ENCODE data around the gene DPCD. TPM values are rescaled to one million over a fixed set of nuclear protein-coding genes. Genes with fewer than 3 reads are reported as not detected.

Gene DPCD
- total RNA-seq, 1 experiment from 2014 or later, result 39.5 TPM

DNA sequence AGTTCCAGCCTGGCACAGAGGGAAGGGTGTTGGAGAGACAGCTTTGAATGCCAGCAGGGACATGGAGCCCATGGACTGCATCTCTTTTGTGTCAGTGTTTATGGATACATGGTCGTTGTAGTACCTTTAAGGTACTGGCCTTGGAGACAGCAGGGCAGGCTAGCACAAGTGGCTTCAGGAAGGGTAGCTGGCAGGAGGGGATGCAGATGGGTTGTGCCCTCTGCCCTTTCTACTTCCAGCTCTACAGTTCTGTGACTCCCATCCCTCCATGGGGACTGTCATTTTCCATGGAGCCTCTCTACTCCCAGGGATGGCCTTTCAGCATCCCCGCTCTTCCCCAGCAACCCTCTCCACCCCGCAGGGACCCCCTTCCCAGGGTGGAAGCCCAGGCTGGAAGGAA lies 25.1 kb upstream of the DPCD start:
- peaks cover 5 to 9% of the 10 kb centered on the region in 2 experiments; a peak in 3 of 4 replicates for H3K4me1 ChIP-seq (ENCODE audit: control insufficient read depth in 1 of 2, insufficient read depth in 2 of 2, low read length in 2 of 2)
- H3K4me2 ChIP-seq (ENCODE audit: low read length), result no peak overlapping the region
- ChIA-PET POLR2A (no interaction called here), RAD21 (ENCODE audit: low non-redundant PET in 1 of 2, low total read pairs in 2 of 2, uncharacterized antibody in 2 of 2, unreplicated experiment in 2 of 2) (no interaction called here), CTCF (no interaction called here)
- H2AFZ ChIP-seq (ENCODE audit: low read depth, low read length, poor library complexity, severe bottlenecking), result no peak overlapping the region
- no TSS peak for BruUV-seq (replicated peaks)
- H3K9me2 ChIP-seq (ENCODE audit: insufficient read depth), result no peaks in the 10 kb centered on the region
- H3K9me3 ChIP-seq (ENCODE audit: control insufficient read depth in 1 of 2, insufficient read depth in 1 of 2, low read depth in 1 of 2, low read length in 2 of 2), result no peaks in the 10 kb centered on the region
- H3K36me3 ChIP-seq (ENCODE audit: control insufficient read depth in 1 of 2, insufficient read depth in 2 of 2, low read length in 2 of 2), result no peaks in the 10 kb centered on the region
- H3K9ac ChIP-seq (ENCODE audit: low read length), result no peak overlapping the region
- ATAC-seq (no peak), DNase-seq (ENCODE audit: low read depth, low spot score) (no peak)
- no peaks in the 10 kb centered on the region; the same call in 1 of the 2 replicates for H3K27me3 ChIP-seq (ENCODE audit: insufficient read depth, low read length)
- TF ChIP-seq YY1 (IDR thresholded peaks at IDR 0.05; ENCODE audit: extremely low read depth, insufficient replicate concordance, low read depth, low read length) (no peak), TCF7L2 (IDR thresholded peaks at IDR 0.05; ENCODE audit: borderline replicate concordance, extremely low read depth, insufficient read depth, insufficient read length) (no peak), POLR2AphosphoS5 (IDR thresholded peaks at IDR 0.05; ENCODE audit: low read depth, low read length) (no peak)
- no peak overlapping the region for H3K4me3 ChIP-seq (replicated peaks in 1 of 2; ENCODE audit: low read depth in 1 of 2, low read length in 2 of 2)
- intact Hi-C loops (cut with micrococcal nuclease), result no loop called here
- no peak overlapping the region for H3K27ac ChIP-seq (ENCODE audit: low read depth, low read length)
- no peaks in the 10 kb centered on the region for H4K20me1 ChIP-seq (ENCODE audit: insufficient read depth)
- no peaks in the 10 kb centered on the region for H3K79me2 ChIP-seq (ENCODE audit: insufficient read depth, low read length)

GRCh38 chr10:101563497-101564040 lies 24.6 kb upstream of the DPCD start:
- H3K9me3 ChIP-seq (ENCODE audit: control insufficient read depth in 1 of 2, insufficient read depth in 1 of 2, low read depth in 1 of 2, low read length in 2 of 2), result no peaks in the 10 kb centered on the region
- H3K9me2 ChIP-seq (ENCODE audit: insufficient read depth), result no peaks in the 10 kb centered on the region
- ChIA-PET CTCF (no interaction called here), RAD21 (ENCODE audit: low non-redundant PET in 1 of 2, low total read pairs in 2 of 2, uncharacterized antibody in 2 of 2, unreplicated experiment in 2 of 2) (no interaction called here), POLR2A (no interaction called here)
- no peaks in the 10 kb centered on the region for H3K79me2 ChIP-seq (ENCODE audit: insufficient read depth, low read length)
- ATAC-seq (no peak), DNase-seq (ENCODE audit: low read depth, low spot score) (no peak)
- H3K27me3 ChIP-seq (ENCODE audit: insufficient read depth, low read length), result no peaks in the 10 kb centered on the region; the same call in 1 of the 2 replicates
- no peak overlapping the region for H3K27ac ChIP-seq (ENCODE audit: low read depth, low read length)
- intact Hi-C loops (cut with micrococcal nuclease), result no loop called here
- no peak overlapping the region for H2AFZ ChIP-seq (ENCODE audit: low read depth, low read length, poor library complexity, severe bottlenecking)
- H3K4me1 ChIP-seq (ENCODE audit: control insufficient read depth in 1 of 2, insufficient read depth in 2 of 2, low read length in 2 of 2), result peaks cover 0 to 3% of the 10 kb centered on the region in 2 experiments; a peak in 3 of 4 replicates
- H3K4me3 ChIP-seq (replicated peaks in 1 of 2; ENCODE audit: low read depth in 1 of 2, low read length in 2 of 2), result no peak overlapping the region
- no peaks in the 10 kb centered on the region for H3K36me3 ChIP-seq (ENCODE audit: control insufficient read depth in 1 of 2, insufficient read depth in 2 of 2, low read length in 2 of 2)
- BruUV-seq (replicated peaks), result no TSS peak
- H4K20me1 ChIP-seq (ENCODE audit: insufficient read depth), result no peaks in the 10 kb centered on the region
- no peak for TF ChIP-seq CEBPB (IDR thresholded peaks at IDR 0.05; ENCODE audit: low read depth)
- no peak for TF ChIP-seq MAX (IDR thresholded peaks at IDR 0.05)
- TF ChIP-seq SP1 (IDR thresholded peaks at IDR 0.05; ENCODE audit: low read depth), result no peak
- no peak for TF ChIP-seq ELF1 (IDR thresholded peaks at IDR 0.05; ENCODE audit: borderline replicate concordance, low read depth)
- TF ChIP-seq EGR1 (IDR thresholded peaks at IDR 0.05; ENCODE audit: low read depth), result no peak
- TF ChIP-seq, protein P1, sequence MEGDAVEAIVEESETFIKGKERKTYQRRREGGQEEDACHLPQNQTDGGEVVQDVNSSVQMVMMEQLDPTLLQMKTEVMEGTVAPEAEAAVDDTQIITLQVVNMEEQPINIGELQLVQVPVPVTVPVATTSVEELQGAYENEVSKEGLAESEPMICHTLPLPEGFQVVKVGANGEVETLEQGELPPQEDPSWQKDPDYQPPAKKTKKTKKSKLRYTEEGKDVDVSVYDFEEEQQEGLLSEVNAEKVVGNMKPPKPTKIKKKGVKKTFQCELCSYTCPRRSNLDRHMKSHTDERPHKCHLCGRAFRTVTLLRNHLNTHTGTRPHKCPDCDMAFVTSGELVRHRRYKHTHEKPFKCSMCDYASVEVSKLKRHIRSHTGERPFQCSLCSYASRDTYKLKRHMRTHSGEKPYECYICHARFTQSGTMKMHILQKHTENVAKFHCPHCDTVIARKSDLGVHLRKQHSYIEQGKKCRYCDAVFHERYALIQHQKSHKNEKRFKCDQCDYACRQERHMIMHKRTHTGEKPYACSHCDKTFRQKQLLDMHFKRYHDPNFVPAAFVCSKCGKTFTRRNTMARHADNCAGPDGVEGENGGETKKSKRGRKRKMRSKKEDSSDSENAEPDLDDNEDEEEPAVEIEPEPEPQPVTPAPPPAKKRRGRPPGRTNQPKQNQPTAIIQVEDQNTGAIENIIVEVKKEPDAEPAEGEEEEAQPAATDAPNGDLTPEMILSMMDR (IDR thresholded peaks at IDR 0.05 in 2 of 3, conservative IDR thresholded peaks at IDR 0.05 in 1 of 3; ENCODE audit: borderline replicate concordance in 1 of 3, insufficient read depth in 1 of 3, low read depth in 2 of 3, low read length in 2 of 3), result no peak
- TF ChIP-seq POLR2A (IDR thresholded peaks at IDR 0.05; ENCODE audit: borderline replicate concordance, extremely low read depth, insufficient read depth, insufficient read length), result no peak
- no peak for TF ChIP-seq POLR2AphosphoS5 (IDR thresholded peaks at IDR 0.05; ENCODE audit: low read depth, low read length)
- TF ChIP-seq RAD21 (IDR thresholded peaks at IDR 0.05; ENCODE audit: low read depth), result no peak
- H3K9ac ChIP-seq (ENCODE audit: low read length), result no peak overlapping the region
- H3K4me2 ChIP-seq (ENCODE audit: low read length), result no peak overlapping the region

Data from HCT116 (cell line).